K562 (cell line): ENCODE results near the gene OR10G8. TPM values are rescaled to one million over a fixed set of nuclear protein-coding genes. Genes with fewer than 3 reads are reported as not detected.

Experiments used
- ATAC-seq: fragments of 200-7000 bp; cut with Tn5 transposase; 3 replicates; pipeline ENCODE4 v1.9.1; 2020; ENCODE audit warnings: moderate library complexity
- BruUV-seq: library from RNA; stranded (reverse); fragments of 400-500 nt; replicated peaks from 2 replicates; lab custom pipeline; 2021; lab: Mats Ljungman, UMichigan
- CTCF ChIA-PET: fragments of 300-600 bp; formaldehyde crosslinking; extraction: SDS; loops from one replicate; lab custom pipeline; 2021; ENCODE audit warnings: low intra/inter-chr PET ratio; lab: Yijun Ruan, JAX
- POLR2A ChIA-PET: fragments of 300-600, 350-650 bp; sonication (Branson Sonifier 250); formaldehyde crosslinking; extraction: SDS; loops from one replicate; lab custom pipeline; 2021; ENCODE audit warnings: antibody characterized with exemption, inconsistent platforms; lab: Yijun Ruan, JAX
- DNase-seq, 4 experiments: peaks; one replicate each; pipeline versions ENCODE4 v3.0.0 to v3.0.0-alpha.2; 2011 to 2018; ENCODE audit warnings: low spot score in 3 of 4, mixed read lengths in 3 of 4; ENCODE audit errors: extremely low read depth in 1 of 4
- FAIRE-seq: peaks from 2 replicates; lab custom pipeline; 2011; peaks lifted over from hg19 to GRCh38; lab: Jason Lieb, UNC
- H2AFZ ChIP-seq: 2 replicates; pipeline ENCODE4 v1.6.0; 2011; ENCODE audit warnings: low read depth, low read length, control low read depth, inconsistent platforms
- H3K27ac ChIP-seq: fragments of 200-600 bp; 3 replicates; pipeline ENCODE4 v1.8.0; 2011; ENCODE audit warnings: low read depth, mild to moderate bottlenecking, control low read depth, inconsistent platforms, low read length, moderate library complexity, mixed read lengths; ENCODE audit errors: extremely low read depth
- H3K27me3 ChIP-seq, 2 experiments: fragments of 300-600 bp in 1 of 2; 2 replicates in 1 of 2; 3 replicates in 1 of 2; pipeline versions ENCODE4 v1.6.0 to v1.8.0; 2011; ENCODE audit warnings: inconsistent platforms in 2 of 2, low read length in 2 of 2, mild to moderate bottlenecking in 1 of 2, mixed read lengths in 1 of 2, moderate library complexity in 1 of 2; ENCODE audit not compliant: control insufficient read depth in 2 of 2, insufficient read depth in 2 of 2
- H3K36me3 ChIP-seq: fragments of 300-600 bp; 3 replicates; pipeline ENCODE4 v1.8.0; 2011; ENCODE audit warnings: mild to moderate bottlenecking, low read length, inconsistent platforms; ENCODE audit not compliant: control insufficient read depth, insufficient read depth
- H3K4me1 ChIP-seq, 2 experiments: fragments of 200-600 bp in 1 of 2; replicated peaks in 1 of 2; 2 replicates in 1 of 2; 3 replicates in 1 of 2; pipeline versions ENCODE4 v1.5.1 to v1.8.0; 2011; ENCODE audit warnings: inconsistent platforms in 2 of 2, low read length in 2 of 2, mild to moderate bottlenecking in 1 of 2, mixed read lengths in 1 of 2, moderate library complexity in 1 of 2; ENCODE audit not compliant: control insufficient read depth in 2 of 2, insufficient read depth in 2 of 2
- H3K4me2 ChIP-seq: 2 replicates; pipeline ENCODE4 v1.6.1; 2011; ENCODE audit warnings: low read length, control low read depth, inconsistent platforms, mixed read lengths; ENCODE audit not compliant: insufficient read depth
- H3K4me3 ChIP-seq: fragments of 200-600 bp; sonication (generic), shearing (Covaris generic); 2 replicates; pipeline ENCODE4 v1.5.1; 2016; ENCODE audit warnings: control low read depth, inconsistent platforms
- H3K79me2 ChIP-seq: fragments of 200-600 bp; 3 replicates; pipeline ENCODE4 v1.8.0; 2011; ENCODE audit warnings: low read length, inconsistent platforms; ENCODE audit not compliant: control insufficient read depth, insufficient read depth
- H3K9ac ChIP-seq, 2 experiments: 2 replicates each; pipeline versions ENCODE4 v1.6.0 to v1.6.1; 2011; ENCODE audit warnings: low read depth in 2 of 2, low read length in 2 of 2, control low read depth in 1 of 2, inconsistent platforms in 1 of 2, mild to moderate bottlenecking in 1 of 2, mixed read lengths in 1 of 2; ENCODE audit not compliant: insufficient read depth in 1 of 2
- H3K9me1 ChIP-seq: one replicate; pipeline ENCODE4 v1.6.0; 2011; ENCODE audit warnings: inconsistent platforms, mild to moderate bottlenecking, low read length, moderate library complexity; ENCODE audit not compliant: control insufficient read depth, insufficient read depth
- H3K9me3 ChIP-seq: replicated peaks from 2 replicates; pipeline ENCODE4 v1.5.1; 2011; ENCODE audit warnings: low read depth, low read length, inconsistent platforms; ENCODE audit not compliant: control insufficient read depth, insufficient read depth
- H4K20me1 ChIP-seq: replicated peaks from 2 replicates; pipeline ENCODE4 v1.6.1; 2011; ENCODE audit warnings: low read length, inconsistent platforms, mixed read lengths; ENCODE audit not compliant: control insufficient read depth, insufficient read depth
- GABPB2 ChIP-seq: fragments of 250-450 bp; sonication (Bioruptor Pico); conservative IDR thresholded peaks from 2 replicates; pipeline ENCODE4 v1.5.1; 2021; ENCODE audit warnings: mild to moderate bottlenecking
- MTA3 ChIP-seq: fragments of 450-650 bp; formaldehyde crosslinking; IDR thresholded peaks from 2 replicates; pipeline ENCODE4 v1.6.1; 2017; ENCODE audit warnings: mild to moderate bottlenecking, borderline replicate concordance
- PURB ChIP-seq: sonication (generic); formaldehyde crosslinking; IDR thresholded peaks from 2 replicates; pipeline ENCODE4 v1.9.0; 2021; ENCODE audit warnings: low read depth, mild to moderate bottlenecking, missing genetic modification reagents
- RBBP5 ChIP-seq: fragments of 200-600 bp; sonication (generic); IDR thresholded peaks from 2 replicates; pipeline ENCODE4 v1.6.1; 2012; ENCODE audit warnings: borderline replicate concordance, mild to moderate bottlenecking, low read length, control low read depth, inconsistent platforms; ENCODE audit not compliant: insufficient read depth, poor library complexity, severe bottlenecking
- ZNF3 ChIP-seq: fragments of 250-450 bp; sonication (Bioruptor Pico); IDR thresholded peaks from 2 replicates; pipeline ENCODE4 v1.5.0; 2021; ENCODE audit warnings: mild to moderate bottlenecking, moderate library complexity
- WGBS: fragments of 100-300 bp; shearing (Covaris generic); methylation state at CpG from one replicate; pipeline ENCODE4 v1.1.6; 2016; ENCODE audit warnings: low coverage, mixed read lengths; ENCODE audit not compliant: insufficient coverage; ENCODE audit errors: missing lambda C conversion rate; 5-methylcytosine and 5-hydroxymethylcytosine counted together
- in situ Hi-C: fragments of 300-500 bp; cut with MboI; formaldehyde crosslinking; loops from 4 replicates; pipeline ENCODE4 v1.15.0; 2018; ENCODE audit warnings: inconsistent platforms, mixed read lengths
- intact Hi-C: fragments of 100-400 bp; cut with micrococcal nuclease; formaldehyde crosslinking; loops from 2 replicates; pipeline ENCODE4 v1.14.2; 2022
- polyA plus RNA-seq, 8 experiments: library from polyadenylated mRNA; depleted of rRNA in 4 of 8; stranded (reverse) in 5 of 8; unstranded in 3 of 8; fragments of >200 nt; fragmentation: Nextera tagmentation in 2 of 8; fragmentation: Illumina TruSeq in 1 of 8; extraction: Ambion mirVana in 2 of 8; extraction: Trizol in 1 of 8; gene quantifications; 2 replicates each; pipeline versions ENCODE4 v1.2.1 to v1.2.3, GENCODE V29; 2011 to 2014; ENCODE audit warnings: inconsistent platforms in 1 of 8, missing spikeins in 1 of 8
- total RNA-seq, 7 experiments: library from RNA; depleted of rRNA in 6 of 7; stranded (reverse); fragments of >200 nt in 6 of 7; fragmentation: Illumina TruSeq in 2 of 7; extraction: Trizol in 2 of 7; gene quantifications; 2 replicates each; pipeline versions ENCODE4 v1.2.1 to v1.2.3, GENCODE V29; 2011 to 2021; ENCODE audit warnings: low replicate concordance in 1 of 7
- TF ChIP-seq, protein P1 (sequence below), 2 experiments: fragments of 150-350 bp in 1 of 2; IDR thresholded peaks; 2 replicates each; pipeline ENCODE4 v1.6.1; 2012 to 2016; ENCODE audit warnings: low read depth in 2 of 2, low read length in 2 of 2, mild to moderate bottlenecking in 1 of 2, moderate library complexity in 1 of 2
- TF ChIP-seq, protein P2 (sequence below): fragments of 450-650 bp; IDR thresholded peaks from 2 replicates; pipeline ENCODE4 v1.6.1; 2016; ENCODE audit warnings: mild to moderate bottlenecking

OR10G8 gene
- total and polyA plus RNA-seq, 9 of the 15 experiments (the other 6 are each of a cell fraction or from before 2014, with no cell fraction given) = not detected

DNA sequence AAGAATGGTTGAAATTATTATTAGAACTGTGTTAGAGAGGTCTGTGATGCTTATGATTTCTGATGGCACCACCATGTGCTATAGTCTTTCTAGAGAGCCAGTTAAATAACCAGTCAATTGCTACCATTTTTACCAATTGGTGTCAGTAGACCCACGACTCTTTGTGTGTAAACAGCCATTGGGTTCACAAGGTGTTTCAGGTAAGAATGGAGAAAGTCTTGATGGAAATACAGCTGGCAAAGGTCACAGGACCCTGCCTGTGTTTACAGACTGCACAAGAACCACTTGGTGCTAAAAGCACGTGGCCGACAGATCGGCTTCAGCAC is 45.0 kb downstream of the OR10G8 start (continued):
- TF ChIP-seq RBBP5 = no peak

DNA sequence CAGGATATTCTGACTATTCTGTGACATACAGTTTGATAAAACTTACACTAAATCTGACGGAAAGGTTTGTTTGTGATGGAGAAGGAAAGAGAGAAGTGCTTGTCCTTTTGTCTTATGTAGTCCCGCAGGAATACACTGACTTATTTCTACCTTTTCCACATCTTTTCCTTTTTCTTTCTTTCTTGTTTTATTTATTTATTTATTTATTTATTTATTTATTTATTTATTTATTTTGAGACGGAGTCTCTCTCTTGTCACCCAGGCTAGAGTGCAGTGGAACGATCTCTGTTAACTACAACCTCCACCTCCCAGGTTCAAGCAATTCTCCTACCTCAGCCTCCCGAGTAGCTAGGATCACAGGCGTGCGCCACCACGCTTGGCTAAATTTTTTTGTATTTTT is 45.5 kb downstream of the OR10G8 start:
- Histone ChIP-seq H3K4me3 (no peak overlapping the region), H3K9me1 (no peaks in the 10 kb centered on the region), H3K4me2 (no peak overlapping the region), H3K9ac (no peak overlapping the region), H4K20me1 (no peaks in the 10 kb centered on the region), H3K9me3 (no peaks in the 10 kb centered on the region), H3K27ac (no peak overlapping the region), H3K36me3 (no peaks in the 10 kb centered on the region), H3K79me2 (no peaks in the 10 kb centered on the region), H2AFZ (no peak overlapping the region), H3K4me1 (peaks cover 11 to 21% of the 10 kb centered on the region in 2 experiments; a peak in 4 of 5 replicates), H3K27me3 (peaks cover 4 to 6% of the 10 kb centered on the region in 2 experiments; a peak in 4 of 5 replicates)
- no peak for TF ChIP-seq MTA3
- TF ChIP-seq, protein P1, sequence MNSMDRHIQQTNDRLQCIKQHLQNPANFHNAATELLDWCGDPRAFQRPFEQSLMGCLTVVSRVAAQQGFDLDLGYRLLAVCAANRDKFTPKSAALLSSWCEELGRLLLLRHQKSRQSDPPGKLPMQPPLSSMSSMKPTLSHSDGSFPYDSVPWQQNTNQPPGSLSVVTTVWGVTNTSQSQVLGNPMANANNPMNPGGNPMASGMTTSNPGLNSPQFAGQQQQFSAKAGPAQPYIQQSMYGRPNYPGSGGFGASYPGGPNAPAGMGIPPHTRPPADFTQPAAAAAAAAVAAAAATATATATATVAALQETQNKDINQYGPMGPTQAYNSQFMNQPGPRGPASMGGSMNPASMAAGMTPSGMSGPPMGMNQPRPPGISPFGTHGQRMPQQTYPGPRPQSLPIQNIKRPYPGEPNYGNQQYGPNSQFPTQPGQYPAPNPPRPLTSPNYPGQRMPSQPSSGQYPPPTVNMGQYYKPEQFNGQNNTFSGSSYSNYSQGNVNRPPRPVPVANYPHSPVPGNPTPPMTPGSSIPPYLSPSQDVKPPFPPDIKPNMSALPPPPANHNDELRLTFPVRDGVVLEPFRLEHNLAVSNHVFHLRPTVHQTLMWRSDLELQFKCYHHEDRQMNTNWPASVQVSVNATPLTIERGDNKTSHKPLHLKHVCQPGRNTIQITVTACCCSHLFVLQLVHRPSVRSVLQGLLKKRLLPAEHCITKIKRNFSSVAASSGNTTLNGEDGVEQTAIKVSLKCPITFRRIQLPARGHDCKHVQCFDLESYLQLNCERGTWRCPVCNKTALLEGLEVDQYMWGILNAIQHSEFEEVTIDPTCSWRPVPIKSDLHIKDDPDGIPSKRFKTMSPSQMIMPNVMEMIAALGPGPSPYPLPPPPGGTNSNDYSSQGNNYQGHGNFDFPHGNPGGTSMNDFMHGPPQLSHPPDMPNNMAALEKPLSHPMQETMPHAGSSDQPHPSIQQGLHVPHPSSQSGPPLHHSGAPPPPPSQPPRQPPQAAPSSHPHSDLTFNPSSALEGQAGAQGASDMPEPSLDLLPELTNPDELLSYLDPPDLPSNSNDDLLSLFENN (IDR thresholded peaks at IDR 0.05; ENCODE audit: low read depth in 2 of 2, low read length in 2 of 2) = no peak
- TF ChIP-seq, protein P2, sequence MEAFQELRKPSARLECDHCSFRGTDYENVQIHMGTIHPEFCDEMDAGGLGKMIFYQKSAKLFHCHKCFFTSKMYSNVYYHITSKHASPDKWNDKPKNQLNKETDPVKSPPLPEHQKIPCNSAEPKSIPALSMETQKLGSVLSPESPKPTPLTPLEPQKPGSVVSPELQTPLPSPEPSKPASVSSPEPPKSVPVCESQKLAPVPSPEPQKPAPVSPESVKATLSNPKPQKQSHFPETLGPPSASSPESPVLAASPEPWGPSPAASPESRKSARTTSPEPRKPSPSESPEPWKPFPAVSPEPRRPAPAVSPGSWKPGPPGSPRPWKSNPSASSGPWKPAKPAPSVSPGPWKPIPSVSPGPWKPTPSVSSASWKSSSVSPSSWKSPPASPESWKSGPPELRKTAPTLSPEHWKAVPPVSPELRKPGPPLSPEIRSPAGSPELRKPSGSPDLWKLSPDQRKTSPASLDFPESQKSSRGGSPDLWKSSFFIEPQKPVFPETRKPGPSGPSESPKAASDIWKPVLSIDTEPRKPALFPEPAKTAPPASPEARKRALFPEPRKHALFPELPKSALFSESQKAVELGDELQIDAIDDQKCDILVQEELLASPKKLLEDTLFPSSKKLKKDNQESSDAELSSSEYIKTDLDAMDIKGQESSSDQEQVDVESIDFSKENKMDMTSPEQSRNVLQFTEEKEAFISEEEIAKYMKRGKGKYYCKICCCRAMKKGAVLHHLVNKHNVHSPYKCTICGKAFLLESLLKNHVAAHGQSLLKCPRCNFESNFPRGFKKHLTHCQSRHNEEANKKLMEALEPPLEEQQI = no peak
- no peak for TF ChIP-seq GABPB2
- no peak for TF ChIP-seq PURB (CRISPR knock-in tag)
- TF ChIP-seq ZNF3 = no peak
- no TSS peak for BruUV-seq
- POLR2A ChIA-PET = interaction anchor here (0.6 kb wide), 1 partner anchor 10 kb away, joined by 3 read pairs; no protein-coding TSS in a partner anchor
- intact Hi-C loops (loop anchor here (5.0 kb wide), 1 partner anchor 205 kb away; no protein-coding TSS in a partner anchor), in situ Hi-C loops (loop anchor here (5.0 to 25.0 kb wide), 4 partner anchors 120 to 790 kb away; partner anchors contain the start of gene ROBO3)
- no peak for ATAC-seq
- CTCF ChIA-PET = interaction anchor here (1.1 to 1.6 kb wide), 3 partner anchors 111 to 343 kb away, joined by 3 to 8 read pairs (median 6); partner anchors contain the start of gene OR10D3
- no peak for DNase-seq
- FAIRE-seq = no peak
- WGBS = 96% methylated on average over 6 of the region's 8 CpGs
